ENCODE measurements around the gene RGS4.
"Not testable (repeated sequence)": the region's sequence is repeated elsewhere in the genome, so short reads cannot be mapped to it uniquely, and the experiment has no call there.

DNA sequence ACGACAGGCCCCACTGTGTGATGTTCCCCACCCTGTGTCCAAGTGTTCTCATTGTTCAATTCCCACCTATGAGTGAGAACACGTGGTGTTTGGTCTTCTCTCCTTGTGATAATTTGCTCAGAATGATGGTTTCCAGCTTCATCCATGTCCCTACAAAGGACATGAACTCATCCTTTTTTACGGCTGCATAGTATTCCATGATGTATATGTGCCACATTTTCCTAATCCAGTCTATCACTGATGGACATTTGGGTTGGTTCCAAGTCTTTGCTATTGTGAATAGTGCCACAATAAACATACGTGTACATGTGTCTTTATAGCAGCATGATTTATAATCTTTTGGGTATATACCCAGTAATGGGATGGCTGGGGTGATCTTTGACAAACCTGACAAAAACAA, 20.0 kb downstream of the RGS4 start:
- TF ChIP-seq, protein P1, sequence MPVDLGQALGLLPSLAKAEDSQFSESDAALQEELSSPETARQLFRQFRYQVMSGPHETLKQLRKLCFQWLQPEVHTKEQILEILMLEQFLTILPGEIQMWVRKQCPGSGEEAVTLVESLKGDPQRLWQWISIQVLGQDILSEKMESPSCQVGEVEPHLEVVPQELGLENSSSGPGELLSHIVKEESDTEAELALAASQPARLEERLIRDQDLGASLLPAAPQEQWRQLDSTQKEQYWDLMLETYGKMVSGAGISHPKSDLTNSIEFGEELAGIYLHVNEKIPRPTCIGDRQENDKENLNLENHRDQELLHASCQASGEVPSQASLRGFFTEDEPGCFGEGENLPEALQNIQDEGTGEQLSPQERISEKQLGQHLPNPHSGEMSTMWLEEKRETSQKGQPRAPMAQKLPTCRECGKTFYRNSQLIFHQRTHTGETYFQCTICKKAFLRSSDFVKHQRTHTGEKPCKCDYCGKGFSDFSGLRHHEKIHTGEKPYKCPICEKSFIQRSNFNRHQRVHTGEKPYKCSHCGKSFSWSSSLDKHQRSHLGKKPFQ (CRISPR knock-in tag; IDR thresholded peaks at IDR 0.05; ENCODE audit: insufficient replicate concordance) = not testable (repeated sequence)
- TF ChIP-seq ZNF205 (CRISPR knock-in tag; IDR thresholded peaks at IDR 0.05); JUND (CRISPR knock-in tag; IDR thresholded peaks at IDR 0.05); ZNF598 (CRISPR knock-in tag; IDR thresholded peaks at IDR 0.05; ENCODE audit: borderline replicate concordance); YY1 (IDR thresholded peaks at IDR 0.05; ENCODE audit: insufficient read depth, insufficient replicate concordance, low read depth, low read length); DZIP1 (CRISPR knock-in tag; IDR thresholded peaks at IDR 0.05); SIN3A (IDR thresholded peaks at IDR 0.05; ENCODE audit: borderline replicate concordance, low read depth, low read length): not testable (repeated sequence)

Data from HepG2 (cell line).